Activated gamma-delta T cell treated with anti-CD3 and anti-CD28 coated beads, Interleukin-2, amount 50 U/mL, for 16 hours (primary cell): ENCODE measurements around the gene ZNF428.

Source experiments
- DNase-seq: peaks from one replicate; pipeline ENCODE4 v3.0.0-alpha.2; 2020; ENCODE audit warnings: low read depth

The ZNF428 gene

GRCh38 chr19:43562226-43562697 is 57.2 kb downstream of the ZNF428 start:
- no peak for DNase-seq

GRCh38 chr19:43561139-43561970 is 58.1 kb downstream of the ZNF428 start:
- no peak for DNase-seq

GRCh38 chr19:43560687-43561086 is 58.7 kb downstream of the ZNF428 start:
- DNase-seq = no peak
